Measurements from ENCODE around the gene OR10D3.
"Not testable (repeated sequence)": the region's sequence is repeated elsewhere in the genome, so short reads cannot be mapped to it uniquely, and the experiment has no call there.

The OR10D3 gene, protein sequence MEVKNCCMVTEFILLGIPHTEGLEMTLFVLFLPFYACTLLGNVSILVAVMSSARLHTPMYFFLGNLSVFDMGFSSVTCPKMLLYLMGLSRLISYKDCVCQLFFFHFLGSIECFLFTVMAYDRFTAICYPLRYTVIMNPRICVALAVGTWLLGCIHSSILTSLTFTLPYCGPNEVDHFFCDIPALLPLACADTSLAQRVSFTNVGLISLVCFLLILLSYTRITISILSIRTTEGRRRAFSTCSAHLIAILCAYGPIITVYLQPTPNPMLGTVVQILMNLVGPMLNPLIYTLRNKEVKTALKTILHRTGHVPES

DNA sequence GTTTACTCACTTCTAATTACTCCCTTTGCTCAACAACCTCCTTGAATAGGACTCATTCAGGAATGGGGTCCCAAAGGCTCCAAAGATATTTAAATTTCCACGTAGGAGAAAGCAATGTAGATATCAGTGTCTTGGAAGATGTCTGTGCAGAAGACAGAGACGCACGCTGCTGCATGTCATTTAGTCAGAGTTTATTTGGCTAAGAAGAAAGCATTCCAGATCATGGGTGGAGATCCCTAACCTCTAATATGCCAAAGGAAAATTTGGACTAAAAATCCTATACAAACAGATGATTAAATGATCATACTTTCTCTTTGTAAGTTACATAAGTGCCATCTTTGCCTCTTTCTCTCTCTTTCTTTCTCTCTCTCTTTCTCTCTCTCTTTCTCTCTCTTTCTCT is at the start of gene OR10D3:
Gene OR10D3 (plus strand): TSS at position 278 of the 400 bp plus-strand sequence. CDS start 1,925 bp downstream, outside the sequence.
- no peaks in the 10 kb centered on the region for H3K27me3 ChIP-seq (ENCODE audit: insufficient read depth, low read length)
- no peak within 1 kb of the TSS for H2AFZ ChIP-seq (ENCODE audit: low read depth, low read length)
- no peak within 1 kb of the TSS for H3K4me3 ChIP-seq (ENCODE audit: low read length)
- no peaks in the 10 kb centered on the region for H3K36me3 ChIP-seq (ENCODE audit: insufficient read depth, low read length)
- H3K4me1 ChIP-seq (ENCODE audit: insufficient read depth, low read length), result no peaks in the 10 kb centered on the region
- H3K9me3 ChIP-seq (ENCODE audit: low read length), result peaks cover 2% of the 10 kb centered on the region

DNA sequence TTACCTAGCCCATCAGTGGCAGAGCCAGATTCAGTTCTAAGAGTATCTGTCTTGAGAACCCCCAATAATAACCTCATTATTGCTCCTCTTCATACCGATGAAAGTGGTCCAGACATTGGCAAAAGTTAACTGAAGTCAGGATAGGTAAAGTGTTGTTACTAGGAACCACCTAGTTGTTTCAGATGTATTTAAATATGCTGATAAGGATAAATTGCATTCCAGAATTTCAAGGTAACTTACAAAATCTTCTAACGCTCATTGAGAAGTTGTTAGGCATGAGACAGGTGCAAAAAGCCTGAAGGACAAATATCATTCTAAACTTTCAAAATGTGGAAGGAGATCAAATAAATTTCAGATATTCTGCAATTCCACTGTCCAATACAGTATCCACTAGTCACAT is 40.1 kb upstream of the OR10D3 start:
- peaks cover 4% of the 10 kb centered on the region for H3K9me3 ChIP-seq (ENCODE audit: low read length)
- no peak overlapping the region for H2AFZ ChIP-seq (ENCODE audit: low read depth, low read length)
- no peaks in the 10 kb centered on the region for H3K27me3 ChIP-seq (ENCODE audit: insufficient read depth, low read length)
- no peaks in the 10 kb centered on the region for H3K36me3 ChIP-seq (ENCODE audit: insufficient read depth, low read length)
- no peak overlapping the region for H3K4me3 ChIP-seq (ENCODE audit: low read length)
- no peaks in the 10 kb centered on the region for H3K4me1 ChIP-seq (ENCODE audit: insufficient read depth, low read length)

DNA sequence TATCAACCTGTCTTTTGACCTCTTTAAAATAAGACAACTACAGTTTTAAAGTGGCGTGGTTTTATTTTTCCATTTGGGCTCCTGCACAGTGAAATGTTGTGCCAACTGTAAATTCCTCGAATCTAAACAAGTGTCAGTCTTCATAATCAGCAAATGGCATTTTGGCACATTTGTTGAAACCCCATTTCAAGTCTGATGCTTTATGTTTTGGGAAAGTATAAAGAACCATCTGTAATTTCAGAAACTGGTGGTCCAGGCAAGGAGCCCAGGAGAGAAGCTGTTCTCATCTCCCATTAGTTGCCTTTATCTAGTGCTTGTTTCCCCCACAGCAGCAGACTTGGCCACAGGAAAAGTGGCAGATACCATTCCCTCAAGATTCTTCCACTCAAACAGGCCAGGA is 35.2 kb upstream of the OR10D3 start:
- no peak overlapping the region for H2AFZ ChIP-seq (ENCODE audit: low read depth, low read length)
- H3K27me3 ChIP-seq (ENCODE audit: insufficient read depth, low read length), result no peaks in the 10 kb centered on the region
- H3K36me3 ChIP-seq (ENCODE audit: insufficient read depth, low read length), result no peaks in the 10 kb centered on the region
- H3K4me3 ChIP-seq (ENCODE audit: low read length), result no peak overlapping the region
- H3K9me3 ChIP-seq (ENCODE audit: low read length), result no peaks in the 10 kb centered on the region
- peaks cover 2% of the 10 kb centered on the region for H3K4me1 ChIP-seq (ENCODE audit: insufficient read depth, low read length)

DNA sequence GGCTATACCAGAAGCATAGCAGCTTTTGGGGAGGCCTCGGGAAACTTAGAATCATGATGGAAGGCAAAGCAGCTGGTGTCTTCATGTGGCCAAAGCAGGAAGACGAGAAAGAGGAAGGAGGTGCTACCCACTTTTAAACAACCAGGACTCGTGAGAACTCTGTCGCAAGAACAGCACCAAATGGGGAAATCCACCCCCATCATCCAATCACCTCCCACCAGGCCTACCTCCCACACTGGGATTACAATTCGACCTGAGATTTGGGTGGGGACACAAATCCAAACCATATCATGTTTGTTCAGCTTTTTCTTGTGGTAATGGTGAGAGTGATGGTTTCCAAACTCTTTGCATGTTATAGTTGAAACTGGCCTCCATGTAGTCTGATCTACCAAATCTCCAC is 32.5 kb upstream of the OR10D3 start:
- H3K36me3 ChIP-seq (ENCODE audit: insufficient read depth, low read length), result no peaks in the 10 kb centered on the region
- H3K9me3 ChIP-seq (ENCODE audit: low read length), result no peaks in the 10 kb centered on the region
- no peak overlapping the region for H3K4me3 ChIP-seq (ENCODE audit: low read length)
- H3K27me3 ChIP-seq (ENCODE audit: insufficient read depth, low read length), result no peaks in the 10 kb centered on the region
- H2AFZ ChIP-seq (ENCODE audit: low read depth, low read length), result no peak overlapping the region
- peaks cover 5% of the 10 kb centered on the region for H3K4me1 ChIP-seq (ENCODE audit: insufficient read depth, low read length)

DNA sequence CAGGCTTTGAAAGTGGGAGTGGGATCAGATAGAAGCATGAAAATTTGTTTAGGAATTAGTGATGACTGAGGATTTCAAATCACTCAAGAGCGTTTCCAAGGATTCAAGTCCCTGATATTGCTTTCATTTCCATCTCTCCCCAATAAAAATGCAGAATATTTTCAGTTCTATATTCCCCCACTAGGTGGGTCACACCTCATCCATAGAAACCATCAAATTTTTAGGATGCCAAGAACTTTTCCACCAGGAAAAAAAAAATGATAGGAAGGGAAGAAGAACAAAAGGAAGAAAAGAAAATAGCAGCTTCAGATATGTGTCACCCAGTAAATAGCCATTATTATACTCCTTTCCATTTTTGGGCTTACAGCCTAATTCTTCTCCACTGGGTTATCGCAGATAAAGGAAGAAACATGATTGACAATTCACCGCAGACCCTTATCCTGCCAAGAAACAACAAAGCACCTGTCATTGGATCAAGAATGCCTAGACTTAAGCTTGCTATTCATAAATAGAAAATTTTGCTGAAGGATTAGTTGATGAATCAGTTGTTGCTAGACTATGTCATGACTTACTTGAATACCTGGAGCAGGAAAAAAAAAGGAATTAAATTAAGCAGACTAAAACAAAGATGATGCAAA is 30.3 kb upstream of the OR10D3 start:
- Histone ChIP-seq H3K9me3 (ENCODE audit: low read length) (no peaks in the 10 kb centered on the region), H3K4me1 (ENCODE audit: insufficient read depth, low read length) (peaks cover 5% of the 10 kb centered on the region), H3K27me3 (ENCODE audit: insufficient read depth, low read length) (no peaks in the 10 kb centered on the region), H3K36me3 (ENCODE audit: insufficient read depth, low read length) (no peaks in the 10 kb centered on the region), H2AFZ (ENCODE audit: low read depth, low read length) (no peak overlapping the region), H3K4me3 (ENCODE audit: low read length) (no peak overlapping the region)

DNA sequence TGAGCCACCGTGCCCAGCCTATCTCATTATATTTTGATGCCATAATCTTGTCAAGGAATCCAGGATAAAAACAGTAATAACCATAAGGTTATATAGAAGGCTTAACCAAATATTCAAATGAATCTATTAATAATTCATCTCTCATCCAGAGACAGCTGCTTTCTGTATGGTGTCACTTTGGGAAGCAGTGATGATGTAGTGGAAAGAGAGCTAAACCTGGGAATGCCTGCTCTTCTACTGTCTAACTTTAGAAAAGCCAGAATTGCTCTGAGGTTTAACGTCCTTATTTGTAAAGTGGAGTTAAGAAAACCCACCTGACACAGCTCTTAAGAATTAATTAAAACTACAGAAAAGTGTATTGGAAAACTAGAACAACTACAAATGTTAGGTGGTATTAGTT is 29.3 kb upstream of the OR10D3 start:
- Histone ChIP-seq H3K4me1 (ENCODE audit: insufficient read depth, low read length) (peaks cover 5% of the 10 kb centered on the region), H2AFZ (ENCODE audit: low read depth, low read length) (no peak overlapping the region), H3K4me3 (ENCODE audit: low read length) (no peak overlapping the region), H3K27me3 (ENCODE audit: insufficient read depth, low read length) (no peaks in the 10 kb centered on the region), H3K9me3 (ENCODE audit: low read length) (no peaks in the 10 kb centered on the region), H3K36me3 (ENCODE audit: insufficient read depth, low read length) (no peaks in the 10 kb centered on the region)

DNA sequence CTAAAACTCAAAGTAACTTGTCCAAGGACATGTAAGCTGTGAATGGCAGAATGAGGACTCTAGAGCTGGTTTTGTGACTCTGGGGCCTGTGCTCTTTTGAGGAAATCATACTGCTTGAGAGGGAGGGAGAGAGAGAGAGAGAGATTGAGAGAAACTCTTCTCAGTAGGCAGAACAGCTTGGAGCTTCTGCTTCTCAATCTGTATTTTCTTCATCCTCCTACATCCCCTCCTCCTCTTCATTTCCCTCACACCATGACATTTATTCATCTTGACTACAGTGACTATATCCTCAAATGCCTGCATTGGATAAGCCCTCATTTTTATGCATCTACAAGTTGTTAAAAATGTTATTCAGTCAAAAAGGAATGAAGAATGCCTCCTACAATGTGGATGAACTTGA is 23.7 kb upstream of the OR10D3 start:
- Histone ChIP-seq H3K4me1 (ENCODE audit: insufficient read depth, low read length) (no peaks in the 10 kb centered on the region), H3K36me3 (ENCODE audit: insufficient read depth, low read length) (no peaks in the 10 kb centered on the region), H3K4me3 (ENCODE audit: low read length) (no peak overlapping the region), H3K27me3 (ENCODE audit: insufficient read depth, low read length) (no peaks in the 10 kb centered on the region), H3K9me3 (ENCODE audit: low read length) (no peaks in the 10 kb centered on the region), H2AFZ (ENCODE audit: low read depth, low read length) (no peak overlapping the region)

DNA sequence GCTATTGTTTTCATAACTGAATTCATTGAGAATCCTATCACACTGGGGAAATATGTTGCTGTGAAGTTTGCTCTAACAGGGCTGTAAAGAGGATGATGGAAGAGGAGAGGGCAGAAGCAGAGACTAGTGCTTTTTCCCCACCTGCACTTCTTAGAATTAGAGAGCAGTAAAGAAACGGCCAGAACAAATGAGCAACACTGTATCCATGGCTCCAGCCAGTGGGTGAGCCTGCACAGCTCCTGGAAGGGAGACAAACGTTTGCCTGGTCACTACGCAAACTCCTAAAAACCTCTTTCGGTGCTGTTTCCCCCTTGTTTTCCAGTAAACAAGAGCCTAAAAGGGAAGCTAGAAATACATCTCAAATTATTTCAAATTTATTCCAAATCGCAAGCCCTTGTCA is 22.2 kb upstream of the OR10D3 start:
- no peaks in the 10 kb centered on the region for H3K4me1 ChIP-seq (ENCODE audit: insufficient read depth, low read length)
- H3K4me3 ChIP-seq (ENCODE audit: low read length), result no peak overlapping the region
- no peaks in the 10 kb centered on the region for H3K36me3 ChIP-seq (ENCODE audit: insufficient read depth, low read length)
- no peaks in the 10 kb centered on the region for H3K9me3 ChIP-seq (ENCODE audit: low read length)
- H3K27me3 ChIP-seq (ENCODE audit: insufficient read depth, low read length), result no peaks in the 10 kb centered on the region
- no peak overlapping the region for H2AFZ ChIP-seq (ENCODE audit: low read depth, low read length)

DNA sequence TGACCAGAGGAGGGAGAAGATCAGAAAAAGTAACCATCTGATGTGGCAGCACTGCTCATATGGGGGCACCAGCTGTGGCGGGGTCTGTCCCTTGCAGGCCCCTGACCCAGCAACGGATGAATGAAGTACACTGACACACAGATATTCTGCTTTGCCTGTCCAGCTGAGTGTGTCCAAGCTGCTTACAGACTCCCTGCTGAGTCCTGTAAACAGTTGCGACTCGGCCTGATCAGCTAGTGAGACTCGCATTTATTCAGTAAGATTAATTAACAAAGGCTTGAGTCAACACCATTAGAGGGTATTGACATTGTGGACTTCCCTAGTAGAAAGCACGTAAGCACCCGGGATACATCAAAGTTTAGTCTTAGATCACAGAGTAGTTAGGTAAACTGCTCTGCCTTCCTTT is 15.3 kb upstream of the OR10D3 start:
- Histone ChIP-seq H3K36me3 (ENCODE audit: insufficient read depth, low read length) (no peaks in the 10 kb centered on the region), H3K4me1 (ENCODE audit: insufficient read depth, low read length) (peaks cover 7% of the 10 kb centered on the region), H3K4me3 (ENCODE audit: low read length) (no peak overlapping the region), H3K27me3 (ENCODE audit: insufficient read depth, low read length) (no peaks in the 10 kb centered on the region), H3K9me3 (ENCODE audit: low read length) (no peaks in the 10 kb centered on the region), H2AFZ (ENCODE audit: low read depth, low read length) (no peak overlapping the region)

DNA sequence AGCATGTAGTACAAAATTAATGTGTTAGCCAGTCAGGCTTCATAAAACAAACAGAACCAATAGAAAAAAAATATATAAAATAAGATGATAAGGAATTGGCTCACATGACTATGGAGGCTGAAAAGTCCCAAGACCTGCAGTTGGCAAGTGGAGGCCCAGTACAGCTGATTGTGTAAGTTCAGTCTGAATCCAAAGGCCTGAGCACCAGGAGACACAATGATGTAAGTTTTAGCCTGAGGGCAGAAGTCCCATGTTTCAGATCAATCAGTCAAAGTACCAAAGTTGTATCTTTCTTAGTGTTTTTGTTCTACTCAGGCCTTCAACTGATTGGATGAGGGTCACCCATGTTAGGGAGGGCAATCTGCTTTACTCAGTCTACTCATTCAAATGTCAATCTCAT is 14.3 kb upstream of the OR10D3 start:
- no peak overlapping the region for H2AFZ ChIP-seq (ENCODE audit: low read depth, low read length)
- no peaks in the 10 kb centered on the region for H3K27me3 ChIP-seq (ENCODE audit: insufficient read depth, low read length)
- peaks cover 15% of the 10 kb centered on the region for H3K4me1 ChIP-seq (ENCODE audit: insufficient read depth, low read length)
- no peaks in the 10 kb centered on the region for H3K9me3 ChIP-seq (ENCODE audit: low read length)
- no peak overlapping the region for H3K4me3 ChIP-seq (ENCODE audit: low read length)
- H3K36me3 ChIP-seq (ENCODE audit: insufficient read depth, low read length), result no peaks in the 10 kb centered on the region

DNA sequence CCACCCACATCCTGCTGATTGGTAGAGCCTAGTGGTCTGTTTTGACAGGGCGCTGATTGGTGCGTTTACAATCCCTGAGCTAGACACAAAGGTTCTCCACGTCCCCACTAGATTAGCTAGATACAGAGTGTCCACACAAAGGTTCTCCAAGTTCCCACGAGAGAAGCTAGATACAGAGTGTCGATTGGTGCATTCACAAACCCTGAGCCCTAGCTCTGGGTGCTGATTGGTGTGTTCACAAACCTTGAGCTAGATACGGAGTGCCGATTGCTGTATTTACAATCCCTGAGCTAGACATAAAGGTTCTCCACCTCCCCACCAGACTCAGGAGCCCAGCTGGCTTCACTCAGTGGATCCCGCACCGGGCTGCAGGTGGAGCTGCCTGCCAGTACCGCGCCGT is 12.8 kb upstream of the OR10D3 start:
- H3K4me1 ChIP-seq (ENCODE audit: insufficient read depth, low read length), result peaks cover 22% of the 10 kb centered on the region
- H3K9me3 ChIP-seq (ENCODE audit: low read length); H2AFZ ChIP-seq (ENCODE audit: low read depth, low read length); H3K27me3 ChIP-seq (ENCODE audit: insufficient read depth, low read length); H3K4me3 ChIP-seq (ENCODE audit: low read length); H3K36me3 ChIP-seq (ENCODE audit: insufficient read depth, low read length): not testable (repeated sequence)

DNA sequence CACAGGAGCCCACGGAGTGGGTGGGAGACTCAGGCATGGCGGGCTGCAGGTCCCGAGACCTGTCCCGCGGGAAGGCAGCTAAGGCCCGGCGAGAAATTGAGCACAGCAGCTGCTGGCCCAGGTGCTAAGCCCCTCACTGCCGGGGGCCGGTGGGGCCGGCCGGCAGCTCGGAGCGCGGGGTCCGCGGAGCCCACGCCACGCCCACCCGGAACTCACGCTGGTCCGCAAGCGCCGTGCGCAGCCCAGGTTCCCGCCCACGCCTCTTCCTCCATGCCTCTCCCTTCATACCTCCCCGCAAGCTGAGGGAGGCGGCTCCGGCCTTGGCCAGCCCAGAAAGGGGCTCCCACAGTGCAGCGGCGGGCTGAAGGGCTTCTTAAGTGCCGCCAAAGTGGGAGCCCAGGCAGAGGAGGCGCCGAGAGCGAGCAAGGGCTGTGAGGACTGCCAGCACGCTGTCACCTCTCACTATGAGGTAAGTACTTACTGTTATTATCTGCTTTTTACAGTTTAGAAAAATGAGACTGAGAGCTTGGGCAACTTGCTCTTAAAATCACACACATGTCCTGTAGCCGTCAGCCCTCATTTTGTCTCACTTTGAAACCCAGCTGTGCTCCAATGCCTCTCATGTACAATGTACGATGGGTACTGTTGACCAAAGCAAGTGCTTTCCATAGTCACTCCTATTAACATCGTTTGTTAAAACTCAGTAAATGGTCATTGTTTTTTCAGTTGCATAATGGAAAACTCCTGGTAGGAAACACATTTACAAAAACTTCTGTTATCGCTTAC is 12.2 kb upstream of the OR10D3 start:
- Histone ChIP-seq H3K9me3 (ENCODE audit: low read length) (no peaks in the 10 kb centered on the region), H3K36me3 (ENCODE audit: insufficient read depth, low read length) (no peaks in the 10 kb centered on the region), H3K4me3 (ENCODE audit: low read length) (no peak overlapping the region), H3K4me1 (ENCODE audit: insufficient read depth, low read length) (peaks cover 22% of the 10 kb centered on the region), H3K27me3 (ENCODE audit: insufficient read depth, low read length) (no peaks in the 10 kb centered on the region), H2AFZ (ENCODE audit: low read depth, low read length) (no peak overlapping the region)

DNA sequence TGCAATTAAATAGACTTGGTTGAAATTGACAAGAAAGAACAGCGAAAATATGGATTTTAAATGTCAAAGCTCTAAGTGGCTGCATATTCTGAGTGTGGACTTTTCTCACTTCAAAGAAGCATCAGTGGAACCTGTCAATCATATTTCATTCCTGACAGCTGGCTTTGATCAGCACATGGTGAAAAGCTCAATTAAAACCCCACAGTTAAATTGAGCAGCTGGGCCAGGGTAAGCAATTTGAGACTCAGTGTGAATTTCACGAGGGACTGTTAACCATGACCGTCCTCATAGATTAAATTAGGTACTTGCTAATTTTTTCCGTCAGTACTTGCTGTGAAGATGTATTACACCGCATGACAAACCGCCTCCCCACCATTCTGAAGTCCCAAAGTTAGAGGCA is 11.0 kb upstream of the OR10D3 start:
- Histone ChIP-seq H3K4me3 (ENCODE audit: low read length) (no peak overlapping the region), H3K9me3 (ENCODE audit: low read length) (no peaks in the 10 kb centered on the region), H3K36me3 (ENCODE audit: insufficient read depth, low read length) (no peaks in the 10 kb centered on the region), H3K4me1 (ENCODE audit: insufficient read depth, low read length) (peaks cover 22% of the 10 kb centered on the region), H2AFZ (ENCODE audit: low read depth, low read length) (no peak overlapping the region), H3K27me3 (ENCODE audit: insufficient read depth, low read length) (no peaks in the 10 kb centered on the region)
